Coronary artery (tissue), 2 donors: ENCODE results near the gene GPR146.

ENCODE experiments used
- DNase-seq: peaks from one replicate; pipeline ENCODE4 v3.0.0-alpha.2; 2017; ENCODE audit warnings: low spot score
- H3K27ac ChIP-seq, 2 donors: fragments of 200-600 bp; sonication (generic); one replicate each; pipeline ENCODE4 v1.5.1; 2016 to 2019
- H3K4me3 ChIP-seq: fragments of 200-600 bp; sonication (generic); 2 replicates; pipeline ENCODE4 v1.5.1; 2016; ENCODE audit warnings: mild to moderate bottlenecking, moderate library complexity
- CTCF ChIP-seq: fragments of 200-600 bp; sonication (generic); IDR thresholded peaks from one replicate; pipeline ENCODE4 v1.5.1; 2019; ENCODE audit warnings: antibody characterized with exemption

GPR146 gene

GRCh38 chr7:1008733-1009363, 35.5 kb upstream of the GPR146 start:
- no peak for TF ChIP-seq CTCF
- DNase-seq = no peak
- H3K4me3 ChIP-seq = no peak overlapping the region
- H3K27ac ChIP-seq = no peak overlapping the region

- no peak for DNase-seq
- no peak overlapping the region for H3K4me3 ChIP-seq
- TF ChIP-seq CTCF = no peak
- no peak overlapping the region for H3K27ac ChIP-seq
These were observed 34.6 kb upstream of the GPR146 start for GRCh38 chr7:1009747-1010146.

- no peak overlapping the region for H3K27ac ChIP-seq
- no peak overlapping the region for H3K4me3 ChIP-seq
- DNase-seq = no peak
- TF ChIP-seq CTCF = no peak
These were observed 34.1 kb upstream of the GPR146 start for GRCh38 chr7:1010226-1010625.

GRCh38 chr7:1011297-1012003, 32.9 kb upstream of the GPR146 start:
- H3K4me3 ChIP-seq = no peak overlapping the region
- DNase-seq = no peak
- H3K27ac ChIP-seq = no peak overlapping the region
- TF ChIP-seq CTCF = no peak

GRCh38 chr7:1012004-1012715, 32.2 kb upstream of the GPR146 start:
- no peak for TF ChIP-seq CTCF
- no peak for DNase-seq
- no peak overlapping the region for H3K27ac ChIP-seq
- H3K4me3 ChIP-seq = no peak overlapping the region

GRCh38 chr7:1012716-1013095, 31.6 kb upstream of the GPR146 start:
- Histone ChIP-seq H3K4me3 (no peak overlapping the region), H3K27ac (no peak overlapping the region)
- DNase-seq = no peak
- TF ChIP-seq CTCF = no peak

GRCh38 chr7:1013581-1013980, 30.8 kb upstream of the GPR146 start:
- Histone ChIP-seq H3K27ac (no peak overlapping the region), H3K4me3 (no peak overlapping the region)
- TF ChIP-seq CTCF = no peak
- no peak for DNase-seq
